ENCODE results near the gene TMX2. TPM values are rescaled to one million over a fixed set of nuclear protein-coding genes. Genes with fewer than 3 reads are reported as not detected.

The TMX2 gene
- total and polyA plus RNA-seq, 2 donors (not counting 3 experiments of a cell fraction or from before 2014, with no cell fraction given) = 52.7 to 67.7 TPM

DNA sequence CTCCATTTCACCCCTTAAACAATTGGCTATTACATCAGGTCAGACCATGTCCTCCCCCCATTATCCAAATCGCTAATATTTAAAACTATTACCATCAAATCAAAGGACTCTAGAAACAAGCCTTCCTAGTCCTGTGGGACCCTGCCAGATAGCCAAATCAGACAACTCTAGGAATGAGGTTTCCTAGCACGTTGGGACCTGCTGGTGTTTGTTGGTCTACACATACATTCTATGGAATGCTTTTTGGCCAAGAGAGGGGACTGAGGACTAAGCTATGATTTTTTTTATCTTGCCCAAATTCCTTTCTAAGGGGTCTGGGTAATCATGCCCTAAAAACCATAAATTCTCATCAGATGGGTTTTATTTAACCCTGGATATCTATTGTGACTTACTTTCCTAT is 14.8 kb downstream of the TMX2 start:
- Histone ChIP-seq H3K9me3 (replicated peaks; ENCODE audit: control insufficient read depth, insufficient read depth, low read length) (no peaks in the 10 kb centered on the region), H3K27me3 (ENCODE audit: control insufficient read depth in 2 of 2, insufficient read depth in 2 of 2, low read length in 2 of 2) (no peaks in the 10 kb centered on the region), H4K20me1 (replicated peaks; ENCODE audit: control insufficient read depth, extremely low read depth, insufficient read depth, low read length) (no peaks in the 10 kb centered on the region), H3K27ac (ENCODE audit: insufficient read depth, low read depth, low read length) (no peak overlapping the region), H3K36me3 (ENCODE audit: control insufficient read depth in 2 of 2, extremely low read depth in 1 of 2, insufficient read depth in 2 of 2, low read length in 2 of 2) (no peaks in the 10 kb centered on the region), H3K4me1 (ENCODE audit: control insufficient read depth, extremely low read depth, insufficient read depth, low read length) (no peaks in the 10 kb centered on the region), H2AFZ (ENCODE audit: low read depth, low read length) (no peak overlapping the region), H3K79me2 (ENCODE audit: control insufficient read depth, insufficient read depth, low read length) (peaks cover 60% of the 10 kb centered on the region), H3K4me2 (ENCODE audit: insufficient read depth, low read length) (no peak overlapping the region), H3K9me1 (replicated peaks; ENCODE audit: control insufficient read depth, extremely low read depth, insufficient read depth, low read length) (no peaks in the 10 kb centered on the region), H3K9ac (replicated peaks; ENCODE audit: extremely low read depth, insufficient read depth, low read length) (no peak overlapping the region), H3K4me3 (replicated peaks in 1 of 3; ENCODE audit: insufficient read depth in 1 of 3, low read depth in 1 of 3, low read length in 3 of 3) (no peak overlapping the region)
- TF ChIP-seq POLR2AphosphoS5 (IDR thresholded peaks at IDR 0.05; ENCODE audit: insufficient read depth, low read depth, low read length) = no peak
- TF ChIP-seq, protein P1, sequence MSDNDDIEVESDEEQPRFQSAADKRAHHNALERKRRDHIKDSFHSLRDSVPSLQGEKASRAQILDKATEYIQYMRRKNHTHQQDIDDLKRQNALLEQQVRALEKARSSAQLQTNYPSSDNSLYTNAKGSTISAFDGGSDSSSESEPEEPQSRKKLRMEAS (IDR thresholded peaks at IDR 0.05; ENCODE audit: insufficient read depth, insufficient read length) = no peak
- BruUV-seq (replicated peaks) = no TSS peak
- dilution Hi-C loops (cut with MboI; ENCODE audit: extremely low pct_ligation_motif_present, low sequenced_read_pairs) (no loop called here), intact Hi-C loops (cut with micrococcal nuclease) (no loop called here)
- ChIA-PET POLR2A (no interaction called here), CTCF (interaction anchor here (0.8 kb wide), 1 partner anchor 74 kb away, joined by 4 read pairs; no protein-coding TSS in a partner anchor)
- DNase-seq (ENCODE audit: low read depth, low spot score) = no peak
- no peak for FAIRE-seq

DNA sequence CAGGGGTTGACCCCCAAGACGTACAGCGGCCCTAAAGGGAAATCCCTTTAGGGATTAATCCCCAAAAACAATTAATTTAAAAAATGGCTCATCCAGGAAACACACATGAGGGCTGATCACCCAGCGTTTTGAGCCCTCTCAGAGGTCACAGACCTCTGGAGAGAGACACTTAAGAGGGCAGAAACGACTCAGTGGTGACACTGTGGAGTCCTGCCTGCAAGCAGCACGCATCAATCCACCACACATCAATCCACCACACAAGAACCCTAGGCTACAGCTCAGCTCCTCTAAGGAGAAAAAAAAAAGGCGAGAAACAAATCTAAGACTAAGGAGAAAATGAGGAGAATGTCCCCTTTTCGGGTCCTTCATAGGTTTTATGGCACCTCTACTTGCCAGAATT is 16.4 kb downstream of the TMX2 start:
- CTCF ChIA-PET = no interaction called here
- H3K4me3 ChIP-seq (replicated peaks in 1 of 3; ENCODE audit: insufficient read depth in 1 of 3, low read depth in 1 of 3, low read length in 3 of 3) = no peak overlapping the region
- POLR2A ChIA-PET = no interaction called here
- no peaks in the 10 kb centered on the region for H3K9me1 ChIP-seq (replicated peaks; ENCODE audit: control insufficient read depth, extremely low read depth, insufficient read depth, low read length)
- H3K9ac ChIP-seq (replicated peaks; ENCODE audit: extremely low read depth, insufficient read depth, low read length) = no peak overlapping the region
- DNase-seq (ENCODE audit: low read depth, low spot score) = no peak
- no peaks in the 10 kb centered on the region for H3K27me3 ChIP-seq (ENCODE audit: control insufficient read depth in 2 of 2, insufficient read depth in 2 of 2, low read length in 2 of 2)
- no peak overlapping the region for H3K4me2 ChIP-seq (ENCODE audit: insufficient read depth, low read length)
- dilution Hi-C loops (cut with MboI; ENCODE audit: extremely low pct_ligation_motif_present, low sequenced_read_pairs) = no loop called here
- no peaks in the 10 kb centered on the region for H3K36me3 ChIP-seq (ENCODE audit: control insufficient read depth in 2 of 2, extremely low read depth in 1 of 2, insufficient read depth in 2 of 2, low read length in 2 of 2)
- no peaks in the 10 kb centered on the region for H3K4me1 ChIP-seq (ENCODE audit: control insufficient read depth, extremely low read depth, insufficient read depth, low read length)
- no peak for FAIRE-seq
- peaks cover 62% of the 10 kb centered on the region for H3K79me2 ChIP-seq (ENCODE audit: control insufficient read depth, insufficient read depth, low read length)
- no TSS peak for BruUV-seq (replicated peaks)
- intact Hi-C loops (cut with micrococcal nuclease) = no loop called here
- no peaks in the 10 kb centered on the region for H4K20me1 ChIP-seq (replicated peaks; ENCODE audit: control insufficient read depth, extremely low read depth, insufficient read depth, low read length)
- H2AFZ ChIP-seq (ENCODE audit: low read depth, low read length) = no peak overlapping the region
- TF ChIP-seq EZH2 (IDR thresholded peaks at IDR 0.05; ENCODE audit: borderline replicate concordance, low read depth, low read length, severe bottlenecking) (no peak), POLR2AphosphoS5 (IDR thresholded peaks at IDR 0.05; ENCODE audit: insufficient read depth, low read depth, low read length) (no peak), MYC (IDR thresholded peaks at IDR 0.05; ENCODE audit: low read depth, low read length) (no peak), GATA2 (IDR thresholded peaks at IDR 0.05; ENCODE audit: insufficient read depth, insufficient read length, low read depth, low read length) (no peak), JUN (IDR thresholded peaks at IDR 0.05; ENCODE audit: borderline replicate concordance, insufficient read depth, insufficient read length, low read depth) (no peak), FOS (IDR thresholded peaks at IDR 0.05; ENCODE audit: borderline replicate concordance, insufficient read depth, low read length) (no peak), POLR2A (IDR thresholded peaks at IDR 0.05; ENCODE audit: low read depth, low read length) (no peak)
- TF ChIP-seq, protein P1 (IDR thresholded peaks at IDR 0.05; ENCODE audit: insufficient read depth, insufficient read length) = no peak
- TF ChIP-seq, protein P2, sequence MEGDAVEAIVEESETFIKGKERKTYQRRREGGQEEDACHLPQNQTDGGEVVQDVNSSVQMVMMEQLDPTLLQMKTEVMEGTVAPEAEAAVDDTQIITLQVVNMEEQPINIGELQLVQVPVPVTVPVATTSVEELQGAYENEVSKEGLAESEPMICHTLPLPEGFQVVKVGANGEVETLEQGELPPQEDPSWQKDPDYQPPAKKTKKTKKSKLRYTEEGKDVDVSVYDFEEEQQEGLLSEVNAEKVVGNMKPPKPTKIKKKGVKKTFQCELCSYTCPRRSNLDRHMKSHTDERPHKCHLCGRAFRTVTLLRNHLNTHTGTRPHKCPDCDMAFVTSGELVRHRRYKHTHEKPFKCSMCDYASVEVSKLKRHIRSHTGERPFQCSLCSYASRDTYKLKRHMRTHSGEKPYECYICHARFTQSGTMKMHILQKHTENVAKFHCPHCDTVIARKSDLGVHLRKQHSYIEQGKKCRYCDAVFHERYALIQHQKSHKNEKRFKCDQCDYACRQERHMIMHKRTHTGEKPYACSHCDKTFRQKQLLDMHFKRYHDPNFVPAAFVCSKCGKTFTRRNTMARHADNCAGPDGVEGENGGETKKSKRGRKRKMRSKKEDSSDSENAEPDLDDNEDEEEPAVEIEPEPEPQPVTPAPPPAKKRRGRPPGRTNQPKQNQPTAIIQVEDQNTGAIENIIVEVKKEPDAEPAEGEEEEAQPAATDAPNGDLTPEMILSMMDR (IDR thresholded peaks at IDR 0.05; ENCODE audit: extremely low read depth in 1 of 2, insufficient read depth in 1 of 2, low read depth in 1 of 2, low read length in 2 of 2) = no peak
- no peaks in the 10 kb centered on the region for H3K9me3 ChIP-seq (replicated peaks; ENCODE audit: control insufficient read depth, insufficient read depth, low read length)
- no peak overlapping the region for H3K27ac ChIP-seq (ENCODE audit: insufficient read depth, low read depth, low read length)
